ENCODE data around the gene SH3RF3. TPM values are rescaled to one million over a fixed set of nuclear protein-coding genes. Genes with fewer than 3 reads are reported as not detected.
A peak's percentile ranks its signal among the peaks of the same experiment; 100 is the strongest.

SH3RF3 gene
- total RNA-seq, 1 experiment from 2014 or later, result 21.7 TPM

- Mint-ChIP-seq H3K4me3 (ENCODE audit: unreplicated experiment) (no peak overlapping the region), H3K36me3 (ENCODE audit: insufficient read depth, unreplicated experiment) (no peaks in the 10 kb centered on the region), H3K27ac (ENCODE audit: low read depth, unreplicated experiment) (peak overlapping the region; percentile 70), H3K9me3 (ENCODE audit: unreplicated experiment) (no peaks in the 10 kb centered on the region), H3K4me1 (ENCODE audit: insufficient read depth, unreplicated experiment) (no peaks in the 10 kb centered on the region), H3K27me3 (ENCODE audit: insufficient read depth, unreplicated experiment) (no peaks in the 10 kb centered on the region)
- TF ChIP-seq CTCF (IDR thresholded peaks at IDR 0.05; ENCODE audit: unreplicated experiment), result no peak
- intact Hi-C loops (cut with micrococcal nuclease), result no loop called here
- ChIA-PET CTCF (interaction anchor here (0.7 kb wide), 1 partner anchor 212 kb away, joined by 3 read pairs; no protein-coding TSS in a partner anchor), POLR2A (no interaction called here)
- no peak for DNase-seq (ENCODE audit: unreplicated experiment)
- no TSS peak for BruUV-seq (replicated peaks)
Measured at GRCh38 chr2:109304242-109304641, 175.2 kb downstream of the SH3RF3 start.

DNA sequence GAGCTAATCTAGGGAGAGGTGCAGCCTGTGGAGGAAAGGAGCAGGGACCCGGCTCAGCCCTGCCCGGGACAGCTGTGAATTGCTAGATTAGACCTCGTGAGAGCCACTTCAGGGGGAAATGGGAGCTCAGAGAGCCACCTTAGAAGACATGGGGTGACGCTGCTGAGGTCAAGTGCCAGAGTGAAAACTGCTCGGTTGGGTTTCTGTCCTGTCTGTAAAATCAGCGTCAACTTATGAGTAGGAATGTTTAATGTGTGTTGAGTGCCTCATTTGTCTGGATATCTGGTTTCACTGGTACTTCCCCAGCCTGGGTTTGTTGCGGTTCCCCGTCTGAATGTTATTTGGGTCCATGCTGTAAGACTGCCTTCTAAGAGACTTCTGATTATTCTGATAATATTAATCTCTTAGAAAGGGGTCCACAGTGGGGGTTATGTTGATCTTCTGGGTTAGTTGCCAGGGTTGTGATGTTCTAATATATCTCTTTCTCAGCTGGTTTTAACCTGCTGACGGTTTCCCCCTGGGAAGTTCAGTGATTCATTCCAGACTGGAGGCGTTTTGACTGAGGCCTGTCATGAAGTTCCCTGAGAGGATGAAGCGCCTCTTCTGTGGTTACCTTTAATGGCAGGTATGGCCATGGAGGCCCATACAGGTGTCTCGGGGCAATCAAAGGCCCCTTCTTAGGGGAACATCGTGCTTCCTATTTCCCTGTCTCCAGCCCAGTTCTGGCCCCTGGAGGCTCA is 175.9 kb downstream of the SH3RF3 start:
- H3K9me3 Mint-ChIP-seq (ENCODE audit: unreplicated experiment), result no peaks in the 10 kb centered on the region
- DNase-seq (ENCODE audit: unreplicated experiment), result no peak
- H3K4me1 Mint-ChIP-seq (ENCODE audit: insufficient read depth, unreplicated experiment), result no peaks in the 10 kb centered on the region
- intact Hi-C loops (cut with micrococcal nuclease), result no loop called here
- CTCF ChIA-PET, result interaction anchor here (0.5 to 0.7 kb wide), 2 partner anchors 100 to 211 kb away, joined by 3 read pairs; no protein-coding TSS in a partner anchor
- POLR2A ChIA-PET, result interaction anchor here (0.7 kb wide), 1 partner anchor 23 kb away, joined by 4 read pairs; no protein-coding TSS in a partner anchor
- H3K4me3 Mint-ChIP-seq (ENCODE audit: unreplicated experiment), result no peak overlapping the region
- TF ChIP-seq CTCF (IDR thresholded peaks at IDR 0.05; ENCODE audit: unreplicated experiment), result no peak
- H3K27me3 Mint-ChIP-seq (ENCODE audit: insufficient read depth, unreplicated experiment), result no peaks in the 10 kb centered on the region
- peak overlapping the region; percentile 70 for H3K27ac Mint-ChIP-seq (ENCODE audit: low read depth, unreplicated experiment)
- BruUV-seq (replicated peaks), result no TSS peak
- H3K36me3 Mint-ChIP-seq (ENCODE audit: insufficient read depth, unreplicated experiment), result no peaks in the 10 kb centered on the region

GRCh38 chr2:109305490-109306167 is 176.6 kb downstream of the SH3RF3 start:
- Mint-ChIP-seq H3K36me3 (ENCODE audit: insufficient read depth, unreplicated experiment) (no peaks in the 10 kb centered on the region), H3K4me1 (ENCODE audit: insufficient read depth, unreplicated experiment) (no peaks in the 10 kb centered on the region), H3K27me3 (ENCODE audit: insufficient read depth, unreplicated experiment) (no peaks in the 10 kb centered on the region), H3K4me3 (ENCODE audit: unreplicated experiment) (no peak overlapping the region), H3K27ac (ENCODE audit: low read depth, unreplicated experiment) (no peak overlapping the region), H3K9me3 (ENCODE audit: unreplicated experiment) (no peaks in the 10 kb centered on the region)
- intact Hi-C loops (cut with micrococcal nuclease), result no loop called here
- BruUV-seq (replicated peaks), result no TSS peak
- DNase-seq (ENCODE audit: unreplicated experiment), result no peak
- ChIA-PET POLR2A (interaction anchor here (0.7 kb wide), 1 partner anchor 24 kb away, joined by 4 read pairs; no protein-coding TSS in a partner anchor), CTCF (no interaction called here)
- TF ChIP-seq CTCF (IDR thresholded peaks at IDR 0.05; ENCODE audit: unreplicated experiment), result no peak

DNA sequence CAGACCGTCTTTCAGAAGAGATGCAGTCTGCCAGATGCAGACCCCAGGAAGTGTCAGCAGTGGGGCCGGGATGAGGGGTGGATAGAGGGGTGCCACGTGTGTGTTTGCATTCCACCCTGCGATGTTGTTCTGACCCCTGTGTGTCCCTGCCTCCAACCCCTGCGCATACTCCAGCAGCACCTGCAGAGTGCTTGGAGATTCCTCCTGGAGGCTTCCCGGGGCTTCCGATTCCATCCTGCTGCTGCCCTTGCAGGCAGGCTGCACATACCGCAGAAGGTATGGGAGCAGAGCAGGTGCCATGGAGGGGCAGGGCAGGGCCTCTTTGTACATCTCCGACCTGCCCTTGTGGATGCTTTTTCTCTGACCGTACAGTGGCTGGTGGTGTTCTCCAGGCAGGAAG is 177.2 kb downstream of the SH3RF3 start:
- DNase-seq (ENCODE audit: unreplicated experiment), result no peak
- ChIA-PET CTCF (interaction anchor here (0.6 kb wide), 1 partner anchor 457 kb away, joined by 3 read pairs; no protein-coding TSS in a partner anchor), POLR2A (no interaction called here)
- no peaks in the 10 kb centered on the region for H3K27me3 Mint-ChIP-seq (ENCODE audit: insufficient read depth, unreplicated experiment)
- H3K27ac Mint-ChIP-seq (ENCODE audit: low read depth, unreplicated experiment), result no peak overlapping the region
- intact Hi-C loops (cut with micrococcal nuclease), result no loop called here
- no peaks in the 10 kb centered on the region for H3K36me3 Mint-ChIP-seq (ENCODE audit: insufficient read depth, unreplicated experiment)
- H3K4me3 Mint-ChIP-seq (ENCODE audit: unreplicated experiment), result no peak overlapping the region
- no TSS peak for BruUV-seq (replicated peaks)
- no peaks in the 10 kb centered on the region for H3K4me1 Mint-ChIP-seq (ENCODE audit: insufficient read depth, unreplicated experiment)
- no peaks in the 10 kb centered on the region for H3K9me3 Mint-ChIP-seq (ENCODE audit: unreplicated experiment)
- TF ChIP-seq CTCF (IDR thresholded peaks at IDR 0.05; ENCODE audit: unreplicated experiment), result no peak
